CD4-positive, alpha-beta T cell treated with Interleukin-1 beta for 1 hour (primary cell): ENCODE measurements around the gene SPATA2.
"Not testable (repeated sequence)": the region's sequence is repeated elsewhere in the genome, so short reads cannot be mapped to it uniquely, and the experiment has no call there.

ENCODE experiments used
- DNase-seq, 2 donors: peaks; one replicate each; pipeline ENCODE4 v3.0.0-alpha.2; 2020 to 2022

The SPATA2 gene

GRCh38 chr20:49915380-49916145, at the start of gene SPATA2:
TSS of gene SPATA2 (minus strand) at chr20:49915529. CDS start at chr20:49908490, 7,039 bp downstream.
- peak; percentile 93 to 94 for DNase-seq

GRCh38 chr20:49961413-49961812, 46.1 kb upstream of the SPATA2 start:
- DNase-seq = no peak

GRCh38 chr20:49957089-49957938, 42.0 kb upstream of the SPATA2 start:
- DNase-seq = not testable (repeated sequence)

- DNase-seq = no peak
Observed at GRCh38 chr20:49956689-49957088, 41.4 kb upstream of the SPATA2 start.

- not testable (repeated sequence) for DNase-seq
Observed at GRCh38 chr20:49955830-49956396, 40.6 kb upstream of the SPATA2 start.

- DNase-seq = no peak
Observed at GRCh38 chr20:49955167-49955566, 39.8 kb upstream of the SPATA2 start.

GRCh38 chr20:49951151-49951550, 35.8 kb upstream of the SPATA2 start:
- DNase-seq = no peak

- no peak for DNase-seq
Observed at GRCh38 chr20:49948809-49949507, 33.6 kb upstream of the SPATA2 start.

- DNase-seq = no peak
Observed at GRCh38 chr20:49948178-49948577, 32.8 kb upstream of the SPATA2 start.

- DNase-seq = no peak
Observed at GRCh38 chr20:49945701-49946477, 30.6 kb upstream of the SPATA2 start.

GRCh38 chr20:49945306-49945700, 30.0 kb upstream of the SPATA2 start:
- no peak for DNase-seq

- no peak for DNase-seq
Observed at GRCh38 chr20:49942942-49943341, 27.6 kb upstream of the SPATA2 start.

GRCh38 chr20:49942303-49942702, 27.0 kb upstream of the SPATA2 start:
- no peak for DNase-seq

GRCh38 chr20:49941456-49941855, 26.1 kb upstream of the SPATA2 start:
- DNase-seq = no peak

- no peak for DNase-seq
Observed at GRCh38 chr20:49938173-49939163, 23.1 kb upstream of the SPATA2 start.

GRCh38 chr20:49937027-49937929, 21.9 kb upstream of the SPATA2 start:
- no peak for DNase-seq

GRCh38 chr20:49936153-49937026, 21.1 kb upstream of the SPATA2 start, which contains the start of gene RNF114:
TSS of gene RNF114 (plus strand) at chr20:49936397. CDS start at chr20:49936413, 16 bp downstream.
- peak; percentile 91 to 92 for DNase-seq

- no peak for DNase-seq
Observed at GRCh38 chr20:49935746-49936152, 20.4 kb upstream of the SPATA2 start.

GRCh38 chr20:49929142-49929494, 13.8 kb upstream of the SPATA2 start:
- no peak for DNase-seq
